CD4-positive, CD25-positive, alpha-beta regulatory T cell (primary cell): ENCODE results near the gene ACTN1. TPM values are rescaled to one million over a fixed set of nuclear protein-coding genes. Genes with fewer than 3 reads are reported as not detected.

Experiments used
- ATAC-seq, 2 donors: fragments of 150-1000 bp; cut with Tn5 transposase; one replicate each; pipeline ENCODE4 v1.10.0; 2021; ENCODE audit warnings: low read depth in 2 of 2, moderate number of reproducible peaks in 2 of 2, moderate library complexity in 1 of 2
- DNase-seq, 3 donors: peaks; one replicate each; pipeline versions ENCODE4 v3.0.0 to v3.0.0-alpha.2; 2012 to 2022; ENCODE audit warnings: mixed read lengths in 1 of 3
- H3K27ac ChIP-seq: one replicate; pipeline ENCODE4 v1.7.0; 2013; ENCODE audit warnings: mild to moderate bottlenecking, low read length; ENCODE audit not compliant: insufficient read depth, poor library complexity, severe bottlenecking
- H3K27me3 ChIP-seq: one replicate; pipeline ENCODE4 v1.7.0; 2013; ENCODE audit warnings: low read length; ENCODE audit not compliant: control insufficient read depth, insufficient read depth
- H3K36me3 ChIP-seq: one replicate; pipeline ENCODE4 v1.7.0; 2013; ENCODE audit warnings: mild to moderate bottlenecking, low read length, moderate library complexity; ENCODE audit not compliant: control insufficient read depth, insufficient read depth
- H3K4me1 ChIP-seq: 2 replicates; pipeline ENCODE4 v1.7.0; 2013; ENCODE audit warnings: mild to moderate bottlenecking, low read length; ENCODE audit not compliant: insufficient read depth, control insufficient read depth, poor library complexity, severe bottlenecking
- H3K4me3 ChIP-seq: one replicate; pipeline ENCODE4 v1.7.0; 2013; ENCODE audit warnings: low read depth, mild to moderate bottlenecking, low read length, moderate library complexity
- H3K9me3 ChIP-seq, 2 experiments: 1 replicate in 1 of 2; 2 replicates in 1 of 2; pipeline ENCODE4 v1.7.0; 2013; ENCODE audit warnings: low read length in 2 of 2, mild to moderate bottlenecking in 1 of 2, moderate library complexity in 1 of 2; ENCODE audit not compliant: control insufficient read depth in 2 of 2
- H3K27ac Mint-ChIP-seq, 3 donors: one replicate each; pipeline ENCODE4 v1.8.0; 2020 to 2022; ENCODE audit warnings: mild to moderate bottlenecking in 3 of 3, mixed read lengths in 3 of 3, moderate library complexity in 2 of 3
- H3K27me3 Mint-ChIP-seq: one replicate; pipeline ENCODE4 v1.8.0; 2022; ENCODE audit warnings: mild to moderate bottlenecking, mixed read lengths
- H3K36me3 Mint-ChIP-seq: one replicate; pipeline ENCODE4 v1.8.0; 2020; ENCODE audit warnings: mixed read lengths
- H3K4me1 Mint-ChIP-seq, 4 donors: one replicate each; pipeline ENCODE4 v1.8.0; 2020 to 2022; ENCODE audit warnings: mixed read lengths in 4 of 4, mild to moderate bottlenecking in 1 of 4
- H3K4me3 Mint-ChIP-seq, 4 donors: one replicate each; pipeline ENCODE4 v1.8.0; 2020 to 2022; ENCODE audit warnings: mild to moderate bottlenecking in 4 of 4, mixed read lengths in 4 of 4, moderate library complexity in 3 of 4
- H3K9me3 Mint-ChIP-seq, 7 donors: one replicate each; pipeline ENCODE4 v1.8.0; 2020 to 2022; ENCODE audit warnings: mixed read lengths in 7 of 7, mild to moderate bottlenecking in 3 of 7, moderate library complexity in 2 of 7
- polyA plus RNA-seq, 4 donors: library from polyadenylated mRNA; unstranded; fragments of 300-500 nt; fragmentation: Illumina TruSeq; gene quantifications; one replicate each; pipeline ENCODE4 v1.2.3, GENCODE V29; 2021
- total RNA-seq: library from RNA; stranded (reverse); gene quantifications from one replicate; pipeline ENCODE4 v1.2.3, GENCODE V29; 2022

Gene ACTN1
- total and polyA plus RNA-seq, 5 donors from 2014 or later, result 28.3 to 78.8 (median 47.5) TPM

DNA sequence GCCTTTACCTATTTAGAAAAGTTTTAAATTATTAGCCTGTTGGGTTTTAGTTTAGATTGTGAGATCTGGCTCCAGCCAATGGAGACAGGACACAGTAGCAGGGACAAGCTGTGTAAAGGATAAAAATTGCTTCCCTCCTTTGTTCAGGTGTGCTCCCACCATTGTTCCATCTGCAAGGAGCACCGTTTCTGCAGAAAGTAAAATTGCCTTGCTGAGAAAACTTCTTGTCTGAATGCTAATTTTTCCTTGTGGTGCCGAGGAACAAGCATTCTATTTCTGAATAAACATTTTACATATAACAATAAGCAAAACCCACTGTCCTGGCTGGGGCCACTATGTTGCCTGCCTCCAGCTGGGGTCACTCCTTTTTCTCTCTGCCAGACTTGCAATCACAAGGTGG, 113.6 kb downstream of the ACTN1 start:
- peaks cover 6 to 8% of the 10 kb centered on the region in 2 experiments for H3K9me3 ChIP-seq
- H3K36me3 Mint-ChIP-seq, result no peaks in the 10 kb centered on the region
- no peak overlapping the region for H3K27ac ChIP-seq
- no peaks in the 10 kb centered on the region for H3K36me3 ChIP-seq
- DNase-seq, result no peak
- no peak overlapping the region for H3K27ac Mint-ChIP-seq
- peaks cover 0 to 10% (median 0%) of the 10 kb centered on the region in 7 donors for H3K9me3 Mint-ChIP-seq
- H3K4me3 ChIP-seq, result no peak overlapping the region
- no peak for ATAC-seq
- no peaks in the 10 kb centered on the region for H3K4me1 Mint-ChIP-seq
- H3K27me3 ChIP-seq, result no peaks in the 10 kb centered on the region
- H3K27me3 Mint-ChIP-seq, result peaks cover 8% of the 10 kb centered on the region
- no peaks in the 10 kb centered on the region for H3K4me1 ChIP-seq
- H3K4me3 Mint-ChIP-seq, result no peak overlapping the region

DNA sequence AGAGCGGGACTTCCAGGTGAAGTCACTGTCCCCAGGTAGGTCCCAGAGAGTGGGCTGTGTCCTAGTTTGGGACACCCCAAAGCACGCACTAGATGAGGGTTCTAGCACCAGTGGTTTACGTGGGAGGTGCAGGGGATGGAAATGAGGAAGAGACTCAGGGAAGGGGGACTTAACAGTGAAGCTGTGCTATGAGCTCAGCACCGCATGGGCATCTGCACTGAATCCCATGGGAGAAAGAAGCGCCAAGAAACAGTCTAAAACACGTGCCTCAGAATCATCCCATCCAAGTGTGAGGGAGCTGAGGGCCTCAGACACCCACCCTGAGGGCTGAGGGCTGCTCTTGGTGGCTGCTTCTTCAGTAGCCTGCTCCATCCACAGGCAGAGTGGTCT, 114.7 kb downstream of the ACTN1 start:
- H3K4me3 Mint-ChIP-seq, result peak overlapping the region in 1 of 4 donors; percentile 51
- H3K9me3 ChIP-seq, result peaks cover 6 to 8% of the 10 kb centered on the region in 2 experiments
- H3K27me3 ChIP-seq, result no peaks in the 10 kb centered on the region
- H3K4me1 ChIP-seq, result no peaks in the 10 kb centered on the region
- no peak overlapping the region for H3K27ac ChIP-seq
- no peak for ATAC-seq
- no peaks in the 10 kb centered on the region for H3K4me1 Mint-ChIP-seq
- peaks cover 0 to 10% (median 0%) of the 10 kb centered on the region in 7 donors for H3K9me3 Mint-ChIP-seq
- no peaks in the 10 kb centered on the region for H3K36me3 ChIP-seq
- peaks cover 9% of the 10 kb centered on the region for H3K27me3 Mint-ChIP-seq
- H3K4me3 ChIP-seq, result no peak overlapping the region
- H3K36me3 Mint-ChIP-seq, result no peaks in the 10 kb centered on the region
- DNase-seq, result no peak
- H3K27ac Mint-ChIP-seq, result no peak overlapping the region

DNA sequence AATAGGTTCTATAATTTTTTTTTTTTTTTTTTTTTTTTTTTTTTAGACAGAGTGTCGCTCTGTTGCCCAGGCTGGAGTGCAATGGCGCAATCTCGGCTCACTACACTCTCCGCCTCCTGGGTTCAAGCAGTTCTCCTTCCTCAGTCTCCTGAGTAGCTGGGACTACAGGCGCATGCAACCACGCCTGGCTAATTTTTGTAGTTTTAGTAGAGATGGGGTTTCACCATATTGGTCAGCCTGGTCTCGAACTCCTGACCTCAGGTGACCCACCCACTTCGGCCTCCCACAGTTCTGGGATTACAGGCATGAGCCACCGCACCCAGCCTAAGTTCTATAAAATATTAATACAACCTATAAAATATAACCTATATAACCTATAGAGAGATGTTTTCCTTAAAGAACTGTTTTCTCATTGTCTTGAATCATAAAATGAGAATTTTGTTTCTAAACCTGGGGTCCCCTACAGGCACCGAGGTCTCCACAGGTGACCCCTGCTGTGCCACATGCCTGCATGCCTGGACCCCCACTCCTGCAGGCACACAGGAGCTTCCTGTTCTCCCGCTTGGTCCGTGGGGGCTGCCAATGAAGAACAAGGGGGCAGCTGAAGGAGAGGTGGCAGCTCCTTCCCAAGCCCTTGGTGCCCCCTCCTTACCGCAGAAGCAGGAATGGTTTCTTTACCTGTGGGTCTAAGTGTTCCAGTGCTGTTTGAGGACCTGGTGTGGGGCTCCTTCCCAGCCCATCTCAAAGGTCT, 115.3 kb downstream of the ACTN1 start:
- ATAC-seq, result no peak
- peak overlapping the region in 1 of 4 donors; percentile 51 for H3K4me3 Mint-ChIP-seq
- H3K36me3 ChIP-seq, result no peaks in the 10 kb centered on the region
- no peak overlapping the region for H3K4me3 ChIP-seq
- no peaks in the 10 kb centered on the region for H3K4me1 ChIP-seq
- H3K27me3 ChIP-seq, result no peaks in the 10 kb centered on the region
- peaks cover 6 to 8% of the 10 kb centered on the region in 2 experiments for H3K9me3 ChIP-seq
- no peak overlapping the region for H3K27ac ChIP-seq
- no peaks in the 10 kb centered on the region for H3K4me1 Mint-ChIP-seq
- H3K27ac Mint-ChIP-seq, result no peak overlapping the region
- no peaks in the 10 kb centered on the region for H3K36me3 Mint-ChIP-seq
- peaks cover 0 to 10% (median 0%) of the 10 kb centered on the region in 7 donors for H3K9me3 Mint-ChIP-seq
- peaks cover 9% of the 10 kb centered on the region for H3K27me3 Mint-ChIP-seq
- no peak for DNase-seq

DNA sequence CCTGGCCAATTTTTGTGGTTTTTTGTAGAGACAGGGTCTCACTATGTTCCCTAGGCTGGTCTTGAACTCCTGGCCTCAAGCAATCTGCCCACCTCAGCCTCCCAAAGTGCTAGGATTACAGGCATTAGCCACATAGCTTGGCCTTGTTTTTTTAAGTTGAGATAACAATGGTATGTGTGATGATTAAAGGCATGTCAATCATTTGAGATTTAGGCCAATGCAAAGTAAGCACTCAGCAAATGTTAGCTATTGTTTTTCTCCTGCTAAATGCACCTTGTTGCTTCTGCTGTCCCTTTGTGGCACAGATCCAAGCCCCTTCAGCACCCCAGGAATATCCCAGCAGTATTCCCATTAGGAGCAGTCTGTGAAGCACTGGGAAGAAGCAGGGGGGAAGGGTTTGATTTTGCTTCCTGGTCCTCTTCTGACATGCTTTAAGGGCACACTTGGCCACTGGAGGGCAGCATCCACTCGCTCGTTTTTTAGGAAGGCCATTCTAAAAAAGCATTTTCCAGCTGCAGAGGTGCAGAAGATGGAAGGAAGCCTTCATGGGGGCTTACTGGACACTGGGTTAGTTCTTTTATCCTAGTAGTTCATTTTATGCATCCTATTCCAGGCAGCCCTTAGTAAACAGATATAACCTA, 116.0 kb downstream of the ACTN1 start:
- no peaks in the 10 kb centered on the region for H3K36me3 ChIP-seq
- peaks cover 0 to 10% (median 0%) of the 10 kb centered on the region in 7 donors for H3K9me3 Mint-ChIP-seq
- no peaks in the 10 kb centered on the region for H3K4me1 Mint-ChIP-seq
- H3K27me3 ChIP-seq, result no peaks in the 10 kb centered on the region
- peak; percentile 36 to 74 (median 56) for DNase-seq
- no peak for ATAC-seq
- peaks cover 9% of the 10 kb centered on the region for H3K27me3 Mint-ChIP-seq
- H3K9me3 ChIP-seq, result peaks cover 6 to 8% of the 10 kb centered on the region in 2 experiments
- no peaks in the 10 kb centered on the region for H3K4me1 ChIP-seq
- no peak overlapping the region for H3K27ac ChIP-seq
- H3K4me3 Mint-ChIP-seq, result no peak overlapping the region
- no peaks in the 10 kb centered on the region for H3K36me3 Mint-ChIP-seq
- H3K4me3 ChIP-seq, result no peak overlapping the region
- H3K27ac Mint-ChIP-seq, result no peak overlapping the region

DNA sequence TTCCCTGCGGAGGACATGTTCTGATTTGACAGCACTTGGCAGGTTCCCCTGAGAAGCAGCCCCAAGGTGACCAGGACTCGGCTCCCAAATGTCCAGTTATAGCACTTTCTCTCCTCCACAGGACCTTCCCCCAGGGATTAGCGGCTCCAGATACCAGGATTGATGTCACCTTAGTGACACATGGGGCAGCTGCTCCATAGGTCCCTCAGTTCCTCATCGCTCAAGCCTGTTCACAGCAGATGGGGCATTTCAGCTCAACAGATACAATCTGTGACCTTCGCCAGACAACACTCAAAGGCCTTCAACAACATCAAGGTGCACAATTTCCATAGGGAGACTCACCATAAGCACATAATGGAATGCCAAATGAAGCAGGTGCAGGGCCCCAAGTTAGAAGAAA, 118.3 kb downstream of the ACTN1 start:
- DNase-seq, result no peak
- H3K27ac ChIP-seq, result no peak overlapping the region
- no peak overlapping the region for H3K27ac Mint-ChIP-seq
- ATAC-seq, result no peak
- peaks cover 4% of the 10 kb centered on the region for H3K36me3 Mint-ChIP-seq
- H3K4me3 ChIP-seq, result no peak overlapping the region
- peaks cover 6% of the 10 kb centered on the region in 2 experiments for H3K9me3 ChIP-seq
- H3K4me1 ChIP-seq, result no peaks in the 10 kb centered on the region
- no peak overlapping the region for H3K4me3 Mint-ChIP-seq
- no peaks in the 10 kb centered on the region for H3K4me1 Mint-ChIP-seq
- no peaks in the 10 kb centered on the region for H3K36me3 ChIP-seq
- peaks cover 0 to 9% (median 0%) of the 10 kb centered on the region in 7 donors for H3K9me3 Mint-ChIP-seq
- no peaks in the 10 kb centered on the region for H3K27me3 ChIP-seq
- peaks cover 14% of the 10 kb centered on the region for H3K27me3 Mint-ChIP-seq

DNA sequence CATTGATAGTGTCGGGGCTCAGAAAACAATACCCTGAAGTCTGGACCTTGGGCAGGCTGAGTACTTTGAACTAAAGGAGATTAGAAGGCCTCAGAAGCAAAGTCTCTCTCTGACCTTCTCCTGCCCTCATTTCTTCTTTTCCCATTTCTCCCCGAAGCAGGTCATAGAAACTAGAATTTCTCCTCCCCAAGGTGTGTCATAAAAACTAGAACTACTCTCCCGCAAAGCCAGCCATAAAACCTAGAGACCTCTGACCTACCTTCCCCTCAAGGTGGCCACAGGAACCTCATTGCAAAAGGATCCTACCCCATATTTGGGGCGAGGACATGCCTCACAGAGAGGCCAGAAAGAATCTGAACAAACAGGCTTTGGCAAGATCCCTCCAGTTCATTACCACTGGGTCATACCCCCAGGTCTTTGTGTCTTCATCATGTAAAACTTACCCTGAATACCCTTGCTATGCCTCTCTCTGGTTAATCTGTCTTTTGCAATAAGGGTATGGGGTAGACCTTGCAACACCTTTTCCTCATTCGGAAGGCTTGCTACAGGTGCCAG, 121.5 kb downstream of the ACTN1 start:
- DNase-seq (no peak), ATAC-seq (no peak)
- Mint-ChIP-seq H3K4me3 (no peak overlapping the region), H3K36me3 (peaks cover 4% of the 10 kb centered on the region), H3K27me3 (peaks cover 14% of the 10 kb centered on the region), H3K27ac (no peak overlapping the region), H3K9me3 (no peaks in the 10 kb centered on the region), H3K4me1 (no peaks in the 10 kb centered on the region)
- H3K27ac ChIP-seq, result no peak overlapping the region
- H3K36me3 ChIP-seq, result no peaks in the 10 kb centered on the region
- H3K9me3 ChIP-seq, result no peaks in the 10 kb centered on the region
- H3K4me1 ChIP-seq, result no peaks in the 10 kb centered on the region
- H3K27me3 ChIP-seq, result no peaks in the 10 kb centered on the region
- H3K4me3 ChIP-seq, result no peak overlapping the region

DNA sequence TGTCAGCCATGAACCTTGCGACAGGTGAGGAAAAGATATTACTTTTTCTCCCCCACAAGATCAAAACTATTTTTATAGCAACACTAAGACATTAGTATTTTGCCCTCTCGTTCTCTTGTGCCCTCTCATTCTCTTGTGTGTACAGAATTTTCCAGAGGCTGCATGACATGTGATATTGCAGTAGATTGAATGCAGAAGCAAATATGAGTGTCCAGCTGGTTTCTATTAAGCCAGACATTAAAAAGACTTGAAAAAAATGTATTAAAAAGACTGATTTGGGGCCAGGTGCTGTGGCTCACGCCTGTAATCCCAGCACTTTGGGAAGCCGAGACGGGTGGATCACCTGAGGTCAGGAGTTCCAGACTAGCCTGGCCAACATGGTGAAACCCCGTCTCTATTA, 122.5 kb downstream of the ACTN1 start:
- no peak for ATAC-seq
- no peaks in the 10 kb centered on the region for H3K36me3 ChIP-seq
- no peak overlapping the region for H3K4me3 ChIP-seq
- no peaks in the 10 kb centered on the region for H3K27me3 ChIP-seq
- Mint-ChIP-seq H3K4me1 (no peaks in the 10 kb centered on the region), H3K36me3 (peaks cover 4% of the 10 kb centered on the region), H3K4me3 (no peak overlapping the region), H3K27ac (no peak overlapping the region), H3K27me3 (peaks cover 12% of the 10 kb centered on the region), H3K9me3 (no peaks in the 10 kb centered on the region)
- H3K4me1 ChIP-seq, result no peaks in the 10 kb centered on the region
- no peak overlapping the region for H3K27ac ChIP-seq
- no peaks in the 10 kb centered on the region for H3K9me3 ChIP-seq
- no peak for DNase-seq
